Upper lobe of left lung (tissue), 6 donors: ENCODE measurements around the gene GBX1. TPM values are rescaled to one million over a fixed set of nuclear protein-coding genes. Genes with fewer than 3 reads are reported as not detected.
A peak's percentile ranks its signal among the peaks of the same experiment; 100 is the strongest.

ENCODE experiments used
- ATAC-seq, 2 donors: fragments of 200-7000 bp; cut with Tn5 transposase; one replicate each; pipeline ENCODE4 v1.9.1; 2022; ENCODE audit warnings: mild to moderate bottlenecking in 2 of 2, moderate library complexity in 2 of 2; ENCODE audit not compliant: low FRiP score in 2 of 2
- DNase-seq, 2 donors: peaks; one replicate each; pipeline ENCODE4 v3.0.0-alpha.2; 2019 to 2020
- H3K27ac ChIP-seq, 4 donors: fragments of 200-600 bp; sonication (generic); one replicate each; pipeline ENCODE4 v1.5.1; 2016 to 2019
- H3K27me3 ChIP-seq, 4 donors: fragments of 200-600 bp; sonication (generic); one replicate each; pipeline ENCODE4 v1.5.1; 2017 to 2019
- H3K36me3 ChIP-seq, 4 donors: fragments of 200-600 bp; sonication (generic); one replicate each; pipeline ENCODE4 v1.5.1; 2016 to 2019
- H3K4me1 ChIP-seq, 4 donors: fragments of 200-600 bp; sonication (generic); one replicate each; pipeline ENCODE4 v1.5.1; 2018 to 2019
- H3K4me3 ChIP-seq, 4 donors: fragments of 200-600 bp; sonication (generic); one replicate each; pipeline ENCODE4 v1.5.1; 2017 to 2019; ENCODE audit warnings: mild to moderate bottlenecking in 2 of 4, moderate library complexity in 1 of 4
- H3K9me3 ChIP-seq, 4 donors: fragments of 200-600 bp; sonication (generic); one replicate each; pipeline ENCODE4 v1.5.1; 2018 to 2019
- EP300 ChIP-seq, 4 donors: sonication (generic); formaldehyde crosslinking; IDR thresholded peaks; one replicate each; pipeline ENCODE4 v1.5.1; 2017; ENCODE audit warnings: antibody characterized with exemption in 4 of 4, control low read depth in 2 of 4
- POLR2A ChIP-seq, 4 donors: fragments of 450-650 bp; IDR thresholded peaks; one replicate each; pipeline ENCODE4 v1.5.1; 2016 to 2017; ENCODE audit warnings: antibody characterized with exemption in 4 of 4, mild to moderate bottlenecking in 2 of 4
- POLR2AphosphoS5 ChIP-seq, 2 donors: sonication (generic); formaldehyde crosslinking; IDR thresholded peaks; one replicate each; pipeline ENCODE4 v1.5.1; 2017; ENCODE audit warnings: antibody characterized with exemption in 2 of 2
- WGBS, 2 donors: methylation state at CpG; one replicate each; pipeline ENCODE4 v1.1.5; 2017 to 2018; 5-methylcytosine and 5-hydroxymethylcytosine counted together
- total RNA-seq, 6 donors: library from RNA; depleted of rRNA in 4 of 6; stranded (reverse); fragments of >200 nt in 4 of 6; gene quantifications; one replicate each; pipeline versions ENCODE4 v1.1.0 to v1.2.1, GENCODE V29; 2016 to 2021
- TF ChIP-seq, protein P1 (sequence below), 6 experiments: fragments of 450-650 bp in 4 of 6; fragments of 200-600 bp in 2 of 6; sonication (generic) in 2 of 6; IDR thresholded peaks; one replicate each; pipeline ENCODE4 v1.5.1; 2016 to 2019; ENCODE audit warnings: antibody characterized with exemption in 6 of 6
- donor health status: DM: no; HTN: no; CAD: no; lungs with moderate emphysema.
- donor health status: DM: no; HTN: yes; CAD: no; lungs with severe emphysema.

Gene GBX1
- total RNA-seq, 6 donors from 2014 or later = not detected

GRCh38 chr7:151146761-151147160, 20.7 kb downstream of the GBX1 start:
- DNase-seq (no peak), ATAC-seq (no peak)
- 26 to 76% methylated on average over 3 of the region's 3 CpGs for WGBS, 2 donors
- H3K27me3 ChIP-seq = no peaks in the 10 kb centered on the region
- H3K4me1 ChIP-seq = no peaks in the 10 kb centered on the region
- no peak overlapping the region for H3K4me3 ChIP-seq
- peaks cover 9 to 35% (median 30%) of the 10 kb centered on the region in 4 donors for H3K36me3 ChIP-seq
- H3K27ac ChIP-seq = no peak overlapping the region
- TF ChIP-seq EP300 (IDR thresholded peaks at IDR 0.05) (no peak), POLR2AphosphoS5 (IDR thresholded peaks at IDR 0.05) (no peak), POLR2A (IDR thresholded peaks at IDR 0.05) (no peak)
- TF ChIP-seq, protein P1, sequence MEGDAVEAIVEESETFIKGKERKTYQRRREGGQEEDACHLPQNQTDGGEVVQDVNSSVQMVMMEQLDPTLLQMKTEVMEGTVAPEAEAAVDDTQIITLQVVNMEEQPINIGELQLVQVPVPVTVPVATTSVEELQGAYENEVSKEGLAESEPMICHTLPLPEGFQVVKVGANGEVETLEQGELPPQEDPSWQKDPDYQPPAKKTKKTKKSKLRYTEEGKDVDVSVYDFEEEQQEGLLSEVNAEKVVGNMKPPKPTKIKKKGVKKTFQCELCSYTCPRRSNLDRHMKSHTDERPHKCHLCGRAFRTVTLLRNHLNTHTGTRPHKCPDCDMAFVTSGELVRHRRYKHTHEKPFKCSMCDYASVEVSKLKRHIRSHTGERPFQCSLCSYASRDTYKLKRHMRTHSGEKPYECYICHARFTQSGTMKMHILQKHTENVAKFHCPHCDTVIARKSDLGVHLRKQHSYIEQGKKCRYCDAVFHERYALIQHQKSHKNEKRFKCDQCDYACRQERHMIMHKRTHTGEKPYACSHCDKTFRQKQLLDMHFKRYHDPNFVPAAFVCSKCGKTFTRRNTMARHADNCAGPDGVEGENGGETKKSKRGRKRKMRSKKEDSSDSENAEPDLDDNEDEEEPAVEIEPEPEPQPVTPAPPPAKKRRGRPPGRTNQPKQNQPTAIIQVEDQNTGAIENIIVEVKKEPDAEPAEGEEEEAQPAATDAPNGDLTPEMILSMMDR (IDR thresholded peaks at IDR 0.05) = no peak
- H3K9me3 ChIP-seq = no peaks in the 10 kb centered on the region

- H3K9me3 ChIP-seq = no peaks in the 10 kb centered on the region
- no peak overlapping the region for H3K4me3 ChIP-seq
- H3K36me3 ChIP-seq = peaks cover 14 to 59% (median 52%) of the 10 kb centered on the region in 4 donors
- no peak for DNase-seq
- no peak for TF ChIP-seq POLR2AphosphoS5 (IDR thresholded peaks at IDR 0.05)
- TF ChIP-seq, protein P1 (IDR thresholded peaks at IDR 0.05) = no peak
- no peak for TF ChIP-seq POLR2A (IDR thresholded peaks at IDR 0.05)
- no peak for TF ChIP-seq EP300 (IDR thresholded peaks at IDR 0.05)
- 95 to 100% methylated on average over 7 of the region's 7 CpGs for WGBS, 2 donors
- no peak overlapping the region for H3K27ac ChIP-seq
- no peaks in the 10 kb centered on the region for H3K4me1 ChIP-seq
- ATAC-seq = no peak
- no peaks in the 10 kb centered on the region for H3K27me3 ChIP-seq
Observed at GRCh38 chr7:151144387-151144786, 23.1 kb downstream of the GBX1 start.

- no peak for ATAC-seq
- WGBS, 2 donors = 79 to 83% methylated on average over 18 to 24 of the region's 25 CpGs
- Histone ChIP-seq H3K36me3 (peaks cover 14 to 67% (median 61%) of the 10 kb centered on the region in 4 donors), H3K9me3 (no peaks in the 10 kb centered on the region), H3K27ac (no peak overlapping the region), H3K4me3 (no peak overlapping the region), H3K27me3 (no peaks in the 10 kb centered on the region), H3K4me1 (no peaks in the 10 kb centered on the region)
- DNase-seq = peak; percentile 19 to 81
- TF ChIP-seq POLR2A (IDR thresholded peaks at IDR 0.05) (no peak), EP300 (IDR thresholded peaks at IDR 0.05) (no peak), POLR2AphosphoS5 (IDR thresholded peaks at IDR 0.05) (no peak)
- TF ChIP-seq, protein P1 (IDR thresholded peaks at IDR 0.05) = no peak
Observed at GRCh38 chr7:151143261-151144015, 24.1 kb downstream of the GBX1 start.

GRCh38 chr7:151142686-151143040, 24.8 kb downstream of the GBX1 start:
- DNase-seq = no peak
- H3K4me1 ChIP-seq = no peaks in the 10 kb centered on the region
- no peak overlapping the region for H3K27ac ChIP-seq
- H3K36me3 ChIP-seq = peaks cover 14 to 75% (median 69%) of the 10 kb centered on the region in 4 donors
- no peak for ATAC-seq
- TF ChIP-seq POLR2A (IDR thresholded peaks at IDR 0.05) = no peak
- H3K4me3 ChIP-seq = no peak overlapping the region
- H3K27me3 ChIP-seq = no peaks in the 10 kb centered on the region
- 79 to 97% methylated on average over 6 to 10 of the region's 10 CpGs for WGBS, 2 donors
- no peaks in the 10 kb centered on the region for H3K9me3 ChIP-seq

GRCh38 chr7:151141855-151142685, 25.4 kb downstream of the GBX1 start:
- ATAC-seq = peak in 1 of 2 donors; percentile 1
- peaks cover 17 to 81% (median 74%) of the 10 kb centered on the region in 4 donors for H3K36me3 ChIP-seq
- 91 to 93% methylated on average over 26 to 31 of the region's 31 CpGs for WGBS, 2 donors

More at GRCh38 chr7:151141855-151142685, 25.4 kb downstream of the GBX1 start:
- TF ChIP-seq EP300 (IDR thresholded peaks at IDR 0.05) (no peak), POLR2A (IDR thresholded peaks at IDR 0.05) (no peak), POLR2AphosphoS5 (IDR thresholded peaks at IDR 0.05) (no peak)
- TF ChIP-seq, protein P1 (IDR thresholded peaks at IDR 0.05) = no peak
- DNase-seq = no peak
- Histone ChIP-seq H3K4me1 (no peaks in the 10 kb centered on the region), H3K27ac (no peak overlapping the region), H3K9me3 (no peaks in the 10 kb centered on the region), H3K4me3 (no peak overlapping the region), H3K27me3 (no peaks in the 10 kb centered on the region)
